Right lung (tissue), 10 donors: Measurements from ENCODE around the gene CDPF1. TPM values are rescaled to one million over a fixed set of nuclear protein-coding genes. Genes with fewer than 3 reads are reported as not detected.
A peak's percentile ranks its signal among the peaks of the same experiment; 100 is the strongest.

Source experiments
- DNase-seq, 2 donors: peaks; one replicate each; pipeline ENCODE4 v3.0.0-alpha.2; 2013
- long read RNA-seq, 8 donors: transcript quantifications; one replicate each; lab custom pipeline, GENCODE V29; 2026
- polyA plus RNA-seq, 5 donors: library from polyadenylated mRNA; unstranded; fragments of 120-200 nt; gene quantifications; one replicate each; pipeline versions ENCODE4 v1.2.1 to v1.2.3, GENCODE V29; 2013; ENCODE audit warnings: inconsistent platforms in 1 of 5, low replicate concordance in 1 of 5; ENCODE audit not compliant: insufficient read length in 5 of 5, insufficient read depth in 1 of 5

CDPF1 gene
- 10 to 100 TPM in 4 of 5 donors, 1 to 10 TPM in 1; 9.5 to 15.0 (median 13.0) TPM for polyA plus RNA-seq
- long read RNA-seq, donor 1, transcript CDPF1-201 (4 exons, 1,875 nt) = major isoform, 8 of 10 reads
- long read RNA-seq, donor 1, partial matches to known transcripts = 0 of 10 reads
- long read RNA-seq, donor 1, other reads (novel, unspliced or antisense) = 0 of 10 reads
- long read RNA-seq, donor 2, transcript CDPF1-201 (4 exons, 1,875 nt) = major isoform, 5 of 8 reads
- long read RNA-seq, donor 2, partial matches to known transcripts = 0 of 8 reads
- long read RNA-seq, donor 2, other reads (novel, unspliced or antisense) = 0 of 8 reads
- long read RNA-seq, donor 3, partial matches to known transcripts = 0 of 4 reads
- long read RNA-seq, donor 3, other reads (novel, unspliced or antisense) = 0 of 4 reads
- long read RNA-seq, donor 4, partial matches to known transcripts = 0 of 4 reads
- long read RNA-seq, donor 4, other reads (novel, unspliced or antisense) = 0 of 4 reads
- long read RNA-seq, donor 5, partial matches to known transcripts = 0 of 4 reads
- long read RNA-seq, donor 5, other reads (novel, unspliced or antisense) = 0 of 4 reads
- long read RNA-seq, donor 6, partial matches to known transcripts = 0 of 6 reads
- long read RNA-seq, donor 6, other reads (novel, unspliced or antisense) = 0 of 6 reads
- long read RNA-seq, donor 7, partial matches to known transcripts = 0 of 7 reads
- long read RNA-seq, donor 7, other reads (novel, unspliced or antisense) = 0 of 7 reads
- long read RNA-seq, donor 8, partial matches to known transcripts = 0 of 2 reads
- long read RNA-seq, donor 8, other reads (novel, unspliced or antisense) = 0 of 2 reads

GRCh38 chr22:46250035-46250782 is at the start of gene CDPF1:
TSS of gene CDPF1 (minus strand) at chr22:46250293. CDS start at chr22:46248284, 2,009 bp downstream.
- peak; percentile 79 to 83 for DNase-seq

GRCh38 chr22:46299101-46299500 is 49.0 kb upstream of the CDPF1 start:
- DNase-seq = no peak

- DNase-seq = peak in 1 of 2 donors; percentile 8
These were observed 47.2 kb upstream of the CDPF1 start for GRCh38 chr22:46297151-46297812.

- peak; percentile 98 for DNase-seq
These were observed 46.4 kb upstream of the CDPF1 start, which contains the start of gene GTSE1 for GRCh38 chr22:46296257-46297150. TSS of gene GTSE1 (plus strand) at chr22:46296870. CDS start at chr22:46297401, 531 bp downstream.

GRCh38 chr22:46295277-46295971 is 45.3 kb upstream of the CDPF1 start:
- DNase-seq = no peak

GRCh38 chr22:46294784-46295183 is 44.7 kb upstream of the CDPF1 start:
- no peak for DNase-seq

GRCh38 chr22:46293577-46294260 is 43.6 kb upstream of the CDPF1 start:
- peak in 1 of 2 donors; percentile 10 for DNase-seq

GRCh38 chr22:46292732-46293131 is 42.6 kb upstream of the CDPF1 start:
- no peak for DNase-seq

- no peak for DNase-seq
These were observed 42.1 kb upstream of the CDPF1 start for GRCh38 chr22:46292173-46292572.

- DNase-seq = no peak
These were observed 41.0 kb upstream of the CDPF1 start for GRCh38 chr22:46290843-46291785.

- DNase-seq = no peak
These were observed 40.2 kb upstream of the CDPF1 start for GRCh38 chr22:46290121-46290842.

GRCh38 chr22:46289244-46289891 is 39.3 kb upstream of the CDPF1 start:
- no peak for DNase-seq

- DNase-seq = no peak
These were observed 38.8 kb upstream of the CDPF1 start for GRCh38 chr22:46288846-46289243.

GRCh38 chr22:46287873-46288751 is 38.0 kb upstream of the CDPF1 start:
- no peak for DNase-seq
